Subcutaneous adipose tissue (tissue), 4 donors: ENCODE data around the gene XCL2. TPM values are rescaled to one million over a fixed set of nuclear protein-coding genes. Genes with fewer than 3 reads are reported as not detected.

Experiments used
- CTCF ChIP-seq: fragments of 450-650 bp; IDR thresholded peaks from one replicate; pipeline ENCODE4 v1.5.1; 2016; ENCODE audit warnings: low read depth, mild to moderate bottlenecking, control low read depth, antibody characterized with exemption, moderate library complexity
- total RNA-seq, 4 donors: library from RNA; depleted of rRNA; stranded (reverse); fragments of >200 nt; gene quantifications; one replicate each; pipeline ENCODE4 v1.1.0, GENCODE V29; 2016

XCL2 gene
- total RNA-seq, 4 donors from 2014 or later: 4.1 TPM; not detected in 3

GRCh38 chr1:168512864-168513595 lies 30.8 kb downstream of the XCL2 start:
- TF ChIP-seq CTCF: no peak

GRCh38 chr1:168509875-168510791 lies 33.7 kb downstream of the XCL2 start:
- TF ChIP-seq CTCF: no peak

GRCh38 chr1:168509210-168509609 lies 34.6 kb downstream of the XCL2 start:
- TF ChIP-seq CTCF: no peak

- TF ChIP-seq CTCF: no peak
These were observed 36.0 kb downstream of the XCL2 start for GRCh38 chr1:168507828-168508227.

- TF ChIP-seq CTCF: no peak
These were observed 36.6 kb downstream of the XCL2 start for GRCh38 chr1:168507231-168507630.

- TF ChIP-seq CTCF: no peak
These were observed 37.5 kb downstream of the XCL2 start for GRCh38 chr1:168506204-168506819.

GRCh38 chr1:168505006-168505405 lies 38.8 kb downstream of the XCL2 start:
- no peak for TF ChIP-seq CTCF
